D721Med (cell line): ENCODE data around the gene SELENON.
"Not testable (repeated sequence)": the region's sequence is repeated elsewhere in the genome, so short reads cannot be mapped to it uniquely, and the experiment has no call there.

ENCODE experiments used
- DNase-seq: peaks from one replicate; pipeline ENCODE4 v3.0.0; 2011; ENCODE audit warnings: low spot score; ENCODE audit not compliant: insufficient read length
- FAIRE-seq: peaks from 2 replicates; lab custom pipeline; 2011; peaks lifted over from hg19 to GRCh38; lab: Jason Lieb, UNC
- TF ChIP-seq, protein P1 (sequence below): IDR thresholded peaks from 2 replicates; pipeline ENCODE4 v1.5.1; 2012; ENCODE audit warnings: mild to moderate bottlenecking, control low read depth; ENCODE audit not compliant: insufficient read depth; ENCODE audit errors: missing control alignments

The SELENON gene

DNA sequence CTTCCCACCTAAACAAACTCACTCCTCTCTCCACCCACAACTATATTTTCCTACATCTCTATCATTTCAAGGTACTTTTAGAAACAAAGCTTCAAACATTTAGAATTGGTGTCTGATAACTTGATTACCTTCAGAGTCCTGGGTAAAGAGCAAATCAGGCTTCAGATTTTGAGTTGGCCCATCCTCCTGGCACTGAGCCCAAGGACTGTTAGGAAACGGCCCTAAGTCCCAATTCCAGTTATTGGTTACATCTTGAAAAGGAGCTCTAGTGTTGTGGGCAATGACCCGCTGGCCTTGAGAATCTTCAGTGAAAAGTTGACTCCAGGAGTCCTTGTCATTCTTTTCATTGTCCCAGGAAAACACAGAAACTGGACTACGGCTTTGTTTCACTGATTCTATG is 34.9 kb downstream of the SELENON start:
- DNase-seq (no peak), FAIRE-seq (no peak)
- TF ChIP-seq, protein P1, sequence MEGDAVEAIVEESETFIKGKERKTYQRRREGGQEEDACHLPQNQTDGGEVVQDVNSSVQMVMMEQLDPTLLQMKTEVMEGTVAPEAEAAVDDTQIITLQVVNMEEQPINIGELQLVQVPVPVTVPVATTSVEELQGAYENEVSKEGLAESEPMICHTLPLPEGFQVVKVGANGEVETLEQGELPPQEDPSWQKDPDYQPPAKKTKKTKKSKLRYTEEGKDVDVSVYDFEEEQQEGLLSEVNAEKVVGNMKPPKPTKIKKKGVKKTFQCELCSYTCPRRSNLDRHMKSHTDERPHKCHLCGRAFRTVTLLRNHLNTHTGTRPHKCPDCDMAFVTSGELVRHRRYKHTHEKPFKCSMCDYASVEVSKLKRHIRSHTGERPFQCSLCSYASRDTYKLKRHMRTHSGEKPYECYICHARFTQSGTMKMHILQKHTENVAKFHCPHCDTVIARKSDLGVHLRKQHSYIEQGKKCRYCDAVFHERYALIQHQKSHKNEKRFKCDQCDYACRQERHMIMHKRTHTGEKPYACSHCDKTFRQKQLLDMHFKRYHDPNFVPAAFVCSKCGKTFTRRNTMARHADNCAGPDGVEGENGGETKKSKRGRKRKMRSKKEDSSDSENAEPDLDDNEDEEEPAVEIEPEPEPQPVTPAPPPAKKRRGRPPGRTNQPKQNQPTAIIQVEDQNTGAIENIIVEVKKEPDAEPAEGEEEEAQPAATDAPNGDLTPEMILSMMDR, result no peak

DNA sequence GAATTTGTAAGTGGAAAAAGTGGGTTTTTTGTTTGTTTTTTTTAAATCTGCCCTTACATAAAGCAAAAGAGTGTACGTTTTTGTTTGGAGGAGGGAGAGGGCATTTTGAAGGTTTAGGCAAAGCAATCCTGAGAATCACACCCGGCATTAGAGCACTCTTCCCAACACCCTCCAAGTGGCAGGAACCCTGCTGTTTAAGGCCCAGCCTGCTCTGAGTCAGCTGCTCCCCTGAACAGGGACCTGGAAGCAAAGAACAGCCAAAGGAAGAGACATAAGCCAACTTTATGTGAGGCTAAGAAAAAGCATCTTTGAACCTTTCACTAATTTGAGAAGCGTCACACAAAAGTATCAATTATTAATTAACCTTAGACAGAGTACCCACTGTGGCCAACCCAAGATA is 36.7 kb downstream of the SELENON start:
- DNase-seq (no peak), FAIRE-seq (no peak)
- TF ChIP-seq, protein P1, result no peak

DNA sequence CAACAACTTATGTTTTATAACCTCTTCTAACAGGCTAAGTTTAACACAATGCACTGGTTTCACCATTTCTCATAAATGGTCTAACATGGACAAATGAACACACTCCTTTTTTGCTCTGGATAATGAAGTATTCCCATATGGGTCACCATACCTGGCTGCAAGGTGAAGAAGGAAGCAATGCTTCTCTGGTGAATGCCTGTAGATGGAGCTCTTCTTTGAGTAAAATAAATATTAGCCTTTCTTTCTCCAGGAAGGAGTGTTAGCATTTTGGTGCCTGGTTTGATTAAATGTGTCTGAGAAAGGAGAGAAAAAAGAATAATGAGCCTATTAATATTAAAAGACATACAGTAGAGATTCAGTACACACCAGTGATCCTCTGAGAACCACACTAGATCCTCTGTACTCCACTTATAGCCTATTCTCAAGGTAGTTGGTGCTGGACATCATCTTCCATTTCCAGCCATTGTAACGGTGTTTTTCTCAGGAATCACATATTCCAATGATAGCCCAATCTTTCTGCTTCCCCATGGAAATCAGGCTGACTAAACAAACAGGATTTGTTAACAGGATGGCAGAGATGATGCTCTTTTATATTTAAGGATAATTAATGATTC is 37.4 kb downstream of the SELENON start:
- FAIRE-seq (no peak), DNase-seq (no peak)

DNA sequence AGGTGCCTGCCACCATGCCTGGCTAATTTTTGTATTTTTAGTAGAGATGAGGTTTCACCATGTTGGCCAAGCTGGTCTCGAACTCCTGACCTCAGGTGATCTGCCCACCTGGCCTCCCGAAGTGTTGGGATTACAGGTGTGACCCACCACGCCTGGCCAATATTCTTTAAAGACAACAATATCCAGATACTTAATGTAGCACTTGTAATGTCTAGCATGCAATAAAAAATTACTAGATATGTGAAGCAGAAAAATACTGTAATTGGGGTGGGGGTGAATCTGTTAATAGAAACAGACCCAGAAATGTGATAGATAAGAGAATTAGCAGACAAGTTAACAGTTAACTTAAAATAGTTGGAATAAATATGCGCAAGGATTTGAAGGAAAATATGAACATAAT is 39.8 kb downstream of the SELENON start:
- DNase-seq, FAIRE-seq: not testable (repeated sequence)

More for the DNA sequence above, 37.4 kb downstream of the SELENON start:
- TF ChIP-seq, protein P1, result peak; percentile 14

DNA sequence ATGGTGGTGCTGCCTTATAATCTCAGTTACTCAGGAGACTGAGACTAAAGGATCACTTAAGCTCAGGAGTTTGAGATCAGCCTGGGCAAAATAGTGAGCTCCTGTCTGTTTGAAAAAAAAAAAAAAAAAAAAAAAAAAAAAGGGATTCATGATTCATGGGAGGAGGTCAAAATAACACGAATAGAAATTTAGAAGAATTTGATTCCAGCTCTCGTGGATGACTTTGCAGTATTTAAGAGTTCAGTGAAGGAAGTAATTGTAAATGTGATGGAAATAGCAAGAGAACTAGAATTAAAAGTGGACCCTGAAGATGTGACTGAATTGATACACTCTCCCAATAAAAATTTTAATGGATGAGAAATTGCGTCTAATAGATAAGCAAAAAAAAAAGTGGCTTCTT is 43.5 kb downstream of the SELENON start:
- TF ChIP-seq, protein P1, result no peak
- DNase-seq, result no peak
- no peak for FAIRE-seq

DNA sequence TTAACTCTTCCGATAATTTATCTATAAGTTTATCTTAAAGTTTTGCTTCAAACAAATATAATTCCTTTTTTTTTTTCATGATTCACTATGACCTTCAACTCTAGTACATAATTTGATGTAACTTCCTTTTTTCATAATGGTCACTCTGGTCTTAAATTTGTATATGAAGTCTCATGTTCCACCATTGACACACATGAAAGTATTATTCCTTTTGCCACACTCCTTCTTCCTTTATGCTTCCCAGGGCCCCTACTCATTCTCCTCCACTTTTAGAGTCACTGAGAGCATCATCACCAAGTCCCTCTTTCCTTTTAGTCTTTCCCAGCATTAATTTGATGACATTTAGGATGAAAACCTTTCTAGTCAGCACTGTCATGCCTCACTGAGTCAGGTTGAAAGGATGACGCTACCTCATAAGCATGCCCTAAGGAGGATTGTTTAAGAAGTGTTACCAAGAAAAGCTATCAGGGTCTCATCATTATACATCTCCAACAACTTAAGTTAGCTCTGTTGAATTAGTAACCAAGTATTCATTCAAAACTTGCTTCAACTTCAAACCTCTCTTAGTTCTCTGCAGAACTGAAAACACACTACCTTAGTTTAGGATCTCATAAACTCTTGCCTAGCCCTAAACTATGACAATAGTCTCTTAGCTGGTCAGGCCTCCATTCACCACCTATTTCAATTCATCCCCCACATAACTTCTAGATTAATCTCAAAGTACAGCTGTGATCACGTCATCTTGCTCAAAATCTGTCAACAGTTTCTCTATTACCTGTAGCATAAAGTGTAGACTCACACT is 44.7 kb downstream of the SELENON start:
- DNase-seq (no peak), FAIRE-seq (no peak)
- TF ChIP-seq, protein P1, result no peak

DNA sequence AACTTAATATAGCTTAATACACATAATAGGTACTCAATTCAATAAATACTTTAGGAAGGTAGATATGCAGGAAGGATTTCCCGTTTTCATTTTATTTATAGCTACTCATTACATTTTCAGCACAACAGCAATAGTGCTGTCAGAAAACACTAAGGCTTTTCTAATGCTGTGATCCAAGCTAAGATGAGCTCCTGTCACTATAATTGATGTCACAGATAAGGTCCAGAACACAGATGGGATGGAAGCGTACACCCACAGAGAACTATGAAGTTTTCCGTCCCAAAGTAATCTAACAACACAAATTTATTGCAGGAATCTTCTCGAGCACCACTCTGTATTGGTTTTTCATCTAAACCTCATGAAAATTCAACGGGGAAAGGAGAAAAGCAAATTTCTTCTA is 45.7 kb downstream of the SELENON start:
- TF ChIP-seq, protein P1, result no peak
- FAIRE-seq (no peak), DNase-seq (no peak)
